SK-N-SH treated with all-trans-retinoic acid at 6 μM for 48 hours (cell line): ENCODE data around the gene PRLH.

Source experiments
- ATAC-seq: fragments of 200-7000 bp; cut with Tn5 transposase; 3 replicates; pipeline ENCODE4 v1.9.1; 2020; ENCODE audit warnings: mild to moderate bottlenecking, moderate library complexity
- ARNTL ChIP-seq: fragments of 450-650 bp; formaldehyde crosslinking; IDR thresholded peaks from 2 replicates; pipeline ENCODE4 v1.5.0; 2020; ENCODE audit warnings: low read depth, mild to moderate bottlenecking, moderate library complexity, borderline replicate concordance
- BACH2 ChIP-seq: fragments of 250-450 bp; sonication (Bioruptor Pico); IDR thresholded peaks from 2 replicates; pipeline ENCODE4 v1.9.0; 2021; ENCODE audit warnings: mild to moderate bottlenecking, borderline replicate concordance
- ESRRG ChIP-seq: fragments of 250-450 bp; sonication (Bioruptor Pico); IDR thresholded peaks from 2 replicates; pipeline ENCODE4 v1.6.1; 2021; ENCODE audit warnings: mild to moderate bottlenecking
- OSR1 ChIP-seq: fragments of 250-450 bp; sonication (Bioruptor Pico); IDR thresholded peaks from 2 replicates; pipeline ENCODE4 v1.8.0; 2022; ENCODE audit warnings: moderate library complexity, mild to moderate bottlenecking, inconsistent platforms
- PPARA ChIP-seq: fragments of 250-450 bp; sonication (Bioruptor Pico); IDR thresholded peaks from 2 replicates; pipeline ENCODE4 v1.5.0; 2020; ENCODE audit warnings: mild to moderate bottlenecking, borderline replicate concordance
- RARB ChIP-seq: fragments of 250-450 bp; sonication (Bioruptor Pico); IDR thresholded peaks from 2 replicates; pipeline ENCODE4 v1.8.0; 2021; ENCODE audit warnings: mild to moderate bottlenecking, moderate library complexity
- SNAI2 ChIP-seq: fragments of 250-450 bp; sonication (Bioruptor Pico); IDR thresholded peaks from 2 replicates; pipeline ENCODE4 v1.5.0; 2020; ENCODE audit warnings: mild to moderate bottlenecking, moderate library complexity
- TCF4 ChIP-seq: fragments of 250-450 bp; sonication (Bioruptor Pico); IDR thresholded peaks from 2 replicates; pipeline ENCODE4 v1.8.0; 2021; ENCODE audit warnings: mild to moderate bottlenecking, moderate library complexity, borderline replicate concordance
- ZC3H10 ChIP-seq: fragments of 250-450 bp; sonication (Bioruptor Pico); IDR thresholded peaks from 2 replicates; pipeline ENCODE4 v1.5.1; 2021; ENCODE audit warnings: mild to moderate bottlenecking, moderate library complexity
- ZFP3 ChIP-seq: fragments of 250-450 bp; sonication (Bioruptor Pico); IDR thresholded peaks from 2 replicates; pipeline ENCODE4 v1.5.0; 2020; ENCODE audit warnings: mild to moderate bottlenecking, moderate library complexity
- ZFP30 ChIP-seq: fragments of 450-650 bp; formaldehyde crosslinking; IDR thresholded peaks from 2 replicates; pipeline ENCODE4 v1.5.0; 2022; ENCODE audit warnings: mild to moderate bottlenecking, moderate library complexity
- ZNF565 ChIP-seq: fragments of 450-650 bp; formaldehyde crosslinking; conservative IDR thresholded peaks from 2 replicates; pipeline ENCODE4 v1.5.0; 2020; ENCODE audit warnings: low read depth, mild to moderate bottlenecking, moderate library complexity
- ZNF70 ChIP-seq: fragments of 450-650 bp; formaldehyde crosslinking; IDR thresholded peaks from 2 replicates; pipeline ENCODE4 v1.5.0; 2020; ENCODE audit warnings: mild to moderate bottlenecking, moderate library complexity
- ZNF8 ChIP-seq: fragments of 450-650 bp; formaldehyde crosslinking; IDR thresholded peaks from 2 replicates; pipeline ENCODE4 v1.5.0; 2020; ENCODE audit warnings: mild to moderate bottlenecking, moderate library complexity
- TF ChIP-seq, protein P1 (sequence below): fragments of 250-450 bp; sonication (Bioruptor Pico); IDR thresholded peaks from 2 replicates; pipeline ENCODE4 v1.5.1; 2021; ENCODE audit warnings: mild to moderate bottlenecking, moderate library complexity
- TF ChIP-seq, protein P2 (sequence below): fragments of 250-450 bp; sonication (Bioruptor Pico); IDR thresholded peaks from 2 replicates; pipeline ENCODE4 v1.8.0; 2021; ENCODE audit warnings: low read depth, mild to moderate bottlenecking, moderate library complexity, borderline replicate concordance
- TF ChIP-seq, protein P3 (sequence below): fragments of 250-450 bp; sonication (Bioruptor Pico); IDR thresholded peaks from 2 replicates; pipeline ENCODE4 v1.5.0; 2020; ENCODE audit warnings: mild to moderate bottlenecking, moderate library complexity
- TF ChIP-seq, protein P4 (sequence below): fragments of 250-450 bp; sonication (Bioruptor Pico); IDR thresholded peaks from 2 replicates; pipeline ENCODE4 v1.5.1; 2020; ENCODE audit warnings: low read depth, mild to moderate bottlenecking, moderate library complexity
- TF ChIP-seq, protein P5 (sequence below): fragments of 250-450 bp; sonication (Bioruptor Pico); IDR thresholded peaks from 2 replicates; pipeline ENCODE4 v1.8.0; 2020; ENCODE audit warnings: mild to moderate bottlenecking, moderate library complexity, borderline replicate concordance

The PRLH gene

DNA sequence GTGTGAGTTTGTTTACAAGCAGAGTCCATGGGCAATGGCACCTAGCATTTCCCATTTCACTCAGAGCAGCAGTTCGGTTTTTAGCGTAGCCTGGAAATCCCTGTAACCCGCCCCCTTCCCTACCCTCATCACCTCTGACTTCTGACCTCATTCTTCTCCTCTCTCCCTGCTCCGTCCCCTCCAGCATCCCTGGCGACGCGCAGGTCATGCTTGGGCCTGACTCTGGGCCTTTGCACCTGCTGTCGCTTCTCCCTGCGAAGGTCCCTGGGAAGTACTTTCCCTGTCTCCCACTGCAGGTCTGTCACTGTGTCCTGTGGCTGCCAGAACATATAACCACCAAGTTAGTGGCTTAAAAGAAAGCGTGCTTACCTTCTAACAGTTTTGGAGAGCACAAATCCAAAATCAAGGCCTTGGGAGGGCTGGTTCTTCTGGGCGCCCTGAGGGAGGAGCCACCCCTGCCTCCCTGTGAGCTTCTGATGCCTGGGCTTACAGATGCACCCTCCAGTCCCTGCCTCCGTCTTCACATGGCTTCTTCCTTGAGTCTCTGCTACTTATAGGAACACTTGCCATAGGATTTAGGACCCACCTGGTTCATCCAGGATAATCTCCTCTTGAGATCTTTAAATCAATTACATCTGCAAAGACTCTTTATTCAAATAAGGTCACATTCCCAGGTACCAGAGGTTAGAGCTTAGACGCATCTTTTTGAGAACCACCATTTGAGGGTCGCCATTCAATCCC is 32.3 kb downstream of the PRLH start (continued):
- TF ChIP-seq, protein P1, sequence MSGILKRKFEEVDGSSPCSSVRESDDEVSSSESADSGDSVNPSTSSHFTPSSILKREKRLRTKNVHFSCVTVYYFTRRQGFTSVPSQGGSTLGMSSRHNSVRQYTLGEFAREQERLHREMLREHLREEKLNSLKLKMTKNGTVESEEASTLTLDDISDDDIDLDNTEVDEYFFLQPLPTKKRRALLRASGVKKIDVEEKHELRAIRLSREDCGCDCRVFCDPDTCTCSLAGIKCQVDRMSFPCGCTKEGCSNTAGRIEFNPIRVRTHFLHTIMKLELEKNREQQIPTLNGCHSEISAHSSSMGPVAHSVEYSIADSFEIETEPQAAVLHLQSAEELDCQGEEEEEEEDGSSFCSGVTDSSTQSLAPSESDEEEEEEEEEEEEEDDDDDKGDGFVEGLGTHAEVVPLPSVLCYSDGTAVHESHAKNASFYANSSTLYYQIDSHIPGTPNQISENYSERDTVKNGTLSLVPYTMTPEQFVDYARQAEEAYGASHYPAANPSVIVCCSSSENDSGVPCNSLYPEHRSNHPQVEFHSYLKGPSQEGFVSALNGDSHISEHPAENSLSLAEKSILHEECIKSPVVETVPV (CRISPR knock-in tag): no peak

DNA sequence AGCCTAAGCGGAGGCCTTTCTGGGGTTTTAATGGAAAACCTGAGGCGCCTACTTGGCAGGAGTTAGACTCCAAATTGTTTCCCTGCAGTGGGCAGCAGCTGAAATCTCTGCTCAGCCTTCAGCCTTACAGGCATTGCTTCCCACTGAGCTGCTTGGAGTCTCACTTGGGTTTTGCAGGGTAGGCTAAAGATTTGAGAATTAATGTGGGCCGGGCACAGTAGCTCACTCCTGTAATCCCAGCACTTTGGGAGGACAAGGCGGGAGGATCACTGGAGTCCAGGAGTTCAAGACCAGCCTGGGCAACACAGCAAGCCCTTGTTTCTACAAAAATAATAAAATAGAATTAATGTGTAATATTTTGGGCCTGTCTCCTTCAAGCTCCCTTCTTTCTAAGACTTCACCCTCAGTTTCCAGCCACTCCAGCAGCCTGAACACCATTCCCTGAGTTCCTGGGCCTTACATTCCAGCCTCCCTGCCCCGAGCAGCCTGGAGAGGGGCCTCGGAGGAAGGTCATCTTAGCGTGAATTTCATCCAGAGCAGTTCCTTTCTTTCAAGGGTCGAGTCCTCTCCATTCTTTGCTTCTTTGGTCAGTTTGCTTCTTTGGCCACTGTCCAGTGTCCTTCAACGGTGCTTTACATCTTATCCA is 33.2 kb downstream of the PRLH start:
- TF ChIP-seq ESRRG: no peak
- no peak for ATAC-seq

DNA sequence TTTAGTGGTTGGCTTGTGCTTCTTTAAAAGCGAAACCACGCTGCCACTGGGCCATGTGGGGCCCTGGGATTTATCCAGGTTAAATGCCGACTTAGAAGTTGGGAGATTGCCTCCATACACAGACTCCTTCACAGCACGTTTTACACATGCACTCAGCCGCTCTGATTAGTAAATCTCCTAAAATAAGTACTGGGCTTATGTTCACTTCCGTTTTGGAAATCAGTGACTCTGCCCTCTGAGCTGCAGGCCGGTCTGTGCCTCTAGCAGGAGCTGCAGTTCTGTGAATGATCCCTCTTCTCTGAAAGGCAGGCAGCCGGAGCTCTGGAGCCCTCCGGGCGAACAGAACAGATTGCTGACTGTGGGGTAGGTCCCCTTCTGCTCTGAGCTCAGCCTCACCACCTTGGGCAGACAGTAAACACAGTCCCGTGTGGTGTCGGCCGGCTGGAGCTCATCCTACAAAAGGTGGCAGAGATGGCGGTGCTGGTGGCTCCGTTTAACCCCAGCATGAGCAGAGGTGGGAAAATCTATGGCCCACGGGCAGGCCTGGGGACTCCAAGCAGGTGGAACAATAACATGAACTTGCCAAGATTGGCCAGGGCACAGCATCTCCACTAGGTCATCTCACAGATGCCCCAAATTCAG is 34.0 kb downstream of the PRLH start:
- no peak for ATAC-seq
- TF ChIP-seq, protein P2, sequence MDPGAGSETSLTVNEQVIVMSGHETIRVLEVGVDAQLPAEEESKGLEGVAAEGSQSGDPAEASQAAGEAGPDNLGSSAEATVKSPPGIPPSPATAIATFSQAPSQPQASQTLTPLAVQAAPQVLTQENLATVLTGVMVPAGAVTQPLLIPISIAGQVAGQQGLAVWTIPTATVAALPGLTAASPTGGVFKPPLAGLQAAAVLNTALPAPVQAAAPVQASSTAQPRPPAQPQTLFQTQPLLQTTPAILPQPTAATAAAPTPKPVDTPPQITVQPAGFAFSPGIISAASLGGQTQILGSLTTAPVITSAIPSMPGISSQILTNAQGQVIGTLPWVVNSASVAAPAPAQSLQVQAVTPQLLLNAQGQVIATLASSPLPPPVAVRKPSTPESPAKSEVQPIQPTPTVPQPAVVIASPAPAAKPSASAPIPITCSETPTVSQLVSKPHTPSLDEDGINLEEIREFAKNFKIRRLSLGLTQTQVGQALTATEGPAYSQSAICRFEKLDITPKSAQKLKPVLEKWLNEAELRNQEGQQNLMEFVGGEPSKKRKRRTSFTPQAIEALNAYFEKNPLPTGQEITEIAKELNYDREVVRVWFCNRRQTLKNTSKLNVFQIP: no peak
- TF ChIP-seq PPARA (CRISPR knock-in tag) (no peak), TCF4 (no peak), BACH2 (CRISPR knock-in tag) (no peak), ZNF565 (CRISPR knock-in tag) (no peak), ARNTL (CRISPR knock-in tag) (no peak), ZFP3 (CRISPR knock-in tag) (no peak), ZC3H10 (CRISPR knock-in tag) (no peak), RARB (CRISPR knock-in tag) (no peak), ZFP30 (CRISPR knock-in tag) (no peak), ZNF8 (CRISPR knock-in tag) (no peak), SNAI2 (CRISPR knock-in tag) (no peak), OSR1 (CRISPR knock-in tag) (no peak), ESRRG (no peak), ZNF70 (no peak)
- TF ChIP-seq, protein P3, sequence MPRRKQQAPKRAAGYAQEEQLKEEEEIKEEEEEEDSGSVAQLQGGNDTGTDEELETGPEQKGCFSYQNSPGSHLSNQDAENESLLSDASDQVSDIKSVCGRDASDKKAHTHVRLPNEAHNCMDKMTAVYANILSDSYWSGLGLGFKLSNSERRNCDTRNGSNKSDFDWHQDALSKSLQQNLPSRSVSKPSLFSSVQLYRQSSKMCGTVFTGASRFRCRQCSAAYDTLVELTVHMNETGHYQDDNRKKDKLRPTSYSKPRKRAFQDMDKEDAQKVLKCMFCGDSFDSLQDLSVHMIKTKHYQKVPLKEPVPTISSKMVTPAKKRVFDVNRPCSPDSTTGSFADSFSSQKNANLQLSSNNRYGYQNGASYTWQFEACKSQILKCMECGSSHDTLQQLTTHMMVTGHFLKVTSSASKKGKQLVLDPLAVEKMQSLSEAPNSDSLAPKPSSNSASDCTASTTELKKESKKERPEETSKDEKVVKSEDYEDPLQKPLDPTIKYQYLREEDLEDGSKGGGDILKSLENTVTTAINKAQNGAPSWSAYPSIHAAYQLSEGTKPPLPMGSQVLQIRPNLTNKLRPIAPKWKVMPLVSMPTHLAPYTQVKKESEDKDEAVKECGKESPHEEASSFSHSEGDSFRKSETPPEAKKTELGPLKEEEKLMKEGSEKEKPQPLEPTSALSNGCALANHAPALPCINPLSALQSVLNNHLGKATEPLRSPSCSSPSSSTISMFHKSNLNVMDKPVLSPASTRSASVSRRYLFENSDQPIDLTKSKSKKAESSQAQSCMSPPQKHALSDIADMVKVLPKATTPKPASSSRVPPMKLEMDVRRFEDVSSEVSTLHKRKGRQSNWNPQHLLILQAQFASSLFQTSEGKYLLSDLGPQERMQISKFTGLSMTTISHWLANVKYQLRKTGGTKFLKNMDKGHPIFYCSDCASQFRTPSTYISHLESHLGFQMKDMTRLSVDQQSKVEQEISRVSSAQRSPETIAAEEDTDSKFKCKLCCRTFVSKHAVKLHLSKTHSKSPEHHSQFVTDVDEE: no peak
- TF ChIP-seq, protein P4, sequence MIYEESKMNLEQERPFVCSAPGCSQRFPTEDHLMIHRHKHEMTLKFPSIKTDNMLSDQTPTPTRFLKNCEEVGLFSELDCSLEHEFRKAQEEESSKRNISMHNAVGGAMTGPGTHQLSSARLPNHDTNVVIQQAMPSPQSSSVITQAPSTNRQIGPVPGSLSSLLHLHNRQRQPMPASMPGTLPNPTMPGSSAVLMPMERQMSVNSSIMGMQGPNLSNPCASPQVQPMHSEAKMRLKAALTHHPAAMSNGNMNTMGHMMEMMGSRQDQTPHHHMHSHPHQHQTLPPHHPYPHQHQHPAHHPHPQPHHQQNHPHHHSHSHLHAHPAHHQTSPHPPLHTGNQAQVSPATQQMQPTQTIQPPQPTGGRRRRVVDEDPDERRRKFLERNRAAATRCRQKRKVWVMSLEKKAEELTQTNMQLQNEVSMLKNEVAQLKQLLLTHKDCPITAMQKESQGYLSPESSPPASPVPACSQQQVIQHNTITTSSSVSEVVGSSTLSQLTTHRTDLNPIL (CRISPR knock-in tag): no peak
- TF ChIP-seq, protein P5, sequence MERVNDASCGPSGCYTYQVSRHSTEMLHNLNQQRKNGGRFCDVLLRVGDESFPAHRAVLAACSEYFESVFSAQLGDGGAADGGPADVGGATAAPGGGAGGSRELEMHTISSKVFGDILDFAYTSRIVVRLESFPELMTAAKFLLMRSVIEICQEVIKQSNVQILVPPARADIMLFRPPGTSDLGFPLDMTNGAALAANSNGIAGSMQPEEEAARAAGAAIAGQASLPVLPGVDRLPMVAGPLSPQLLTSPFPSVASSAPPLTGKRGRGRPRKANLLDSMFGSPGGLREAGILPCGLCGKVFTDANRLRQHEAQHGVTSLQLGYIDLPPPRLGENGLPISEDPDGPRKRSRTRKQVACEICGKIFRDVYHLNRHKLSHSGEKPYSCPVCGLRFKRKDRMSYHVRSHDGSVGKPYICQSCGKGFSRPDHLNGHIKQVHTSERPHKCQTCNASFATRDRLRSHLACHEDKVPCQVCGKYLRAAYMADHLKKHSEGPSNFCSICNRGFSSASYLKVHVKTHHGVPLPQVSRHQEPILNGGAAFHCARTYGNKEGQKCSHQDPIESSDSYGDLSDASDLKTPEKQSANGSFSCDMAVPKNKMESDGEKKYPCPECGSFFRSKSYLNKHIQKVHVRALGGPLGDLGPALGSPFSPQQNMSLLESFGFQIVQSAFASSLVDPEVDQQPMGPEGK (CRISPR knock-in tag): no peak
